ENCODE results near the gene EN1. TPM values are rescaled to one million over a fixed set of nuclear protein-coding genes. Genes with fewer than 3 reads are reported as not detected.

The EN1 gene
- total RNA-seq, 1 donor from 2014 or later, result not detected

DNA sequence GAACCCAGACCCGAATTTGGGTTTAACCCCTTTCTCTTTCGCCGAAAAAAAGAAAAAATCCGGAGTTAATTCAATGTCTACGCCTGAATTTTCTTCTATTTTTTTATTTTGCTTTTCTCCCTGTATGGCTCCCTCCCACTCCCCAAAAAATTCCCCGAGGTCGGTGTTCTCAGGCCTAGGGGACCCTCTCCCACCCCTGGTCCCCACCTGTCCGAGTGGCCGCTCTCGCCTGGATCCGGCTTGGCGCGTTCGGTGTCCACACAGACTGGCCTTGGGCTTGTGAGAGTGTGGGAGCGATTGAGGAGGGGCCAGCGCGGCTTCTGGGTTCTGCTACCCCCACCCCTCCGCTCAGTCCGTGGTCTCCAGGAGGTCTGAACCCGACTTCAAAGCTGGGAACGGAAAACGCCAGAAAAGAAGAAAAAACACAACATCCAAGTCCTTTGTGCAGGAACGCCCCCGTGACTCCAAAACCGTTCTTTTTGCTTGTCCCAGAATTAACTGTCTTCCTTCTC is 5.7 kb upstream of the EN1 start:
- peaks cover 87% of the 10 kb centered on the region for H3K27me3 Mint-ChIP-seq (ENCODE audit: low read depth)
- no peak overlapping the region for H3K4me3 Mint-ChIP-seq (ENCODE audit: unreplicated experiment)
- TF ChIP-seq, protein P1, sequence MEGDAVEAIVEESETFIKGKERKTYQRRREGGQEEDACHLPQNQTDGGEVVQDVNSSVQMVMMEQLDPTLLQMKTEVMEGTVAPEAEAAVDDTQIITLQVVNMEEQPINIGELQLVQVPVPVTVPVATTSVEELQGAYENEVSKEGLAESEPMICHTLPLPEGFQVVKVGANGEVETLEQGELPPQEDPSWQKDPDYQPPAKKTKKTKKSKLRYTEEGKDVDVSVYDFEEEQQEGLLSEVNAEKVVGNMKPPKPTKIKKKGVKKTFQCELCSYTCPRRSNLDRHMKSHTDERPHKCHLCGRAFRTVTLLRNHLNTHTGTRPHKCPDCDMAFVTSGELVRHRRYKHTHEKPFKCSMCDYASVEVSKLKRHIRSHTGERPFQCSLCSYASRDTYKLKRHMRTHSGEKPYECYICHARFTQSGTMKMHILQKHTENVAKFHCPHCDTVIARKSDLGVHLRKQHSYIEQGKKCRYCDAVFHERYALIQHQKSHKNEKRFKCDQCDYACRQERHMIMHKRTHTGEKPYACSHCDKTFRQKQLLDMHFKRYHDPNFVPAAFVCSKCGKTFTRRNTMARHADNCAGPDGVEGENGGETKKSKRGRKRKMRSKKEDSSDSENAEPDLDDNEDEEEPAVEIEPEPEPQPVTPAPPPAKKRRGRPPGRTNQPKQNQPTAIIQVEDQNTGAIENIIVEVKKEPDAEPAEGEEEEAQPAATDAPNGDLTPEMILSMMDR (IDR thresholded peaks at IDR 0.05), result no peak
- no peak overlapping the region for H3K27ac Mint-ChIP-seq (ENCODE audit: unreplicated experiment)
- H3K4me1 Mint-ChIP-seq (ENCODE audit: low read depth), result peaks cover 16% of the 10 kb centered on the region
- peaks cover 12% of the 10 kb centered on the region for H3K36me3 Mint-ChIP-seq (ENCODE audit: low read depth)
- no peak for DNase-seq (ENCODE audit: low spot score)
- peaks cover 3% of the 10 kb centered on the region for H3K9me3 Mint-ChIP-seq (ENCODE audit: low read depth)

GRCh38 chr2:118852605-118853128 is 5.2 kb upstream of the EN1 start:
- H3K36me3 Mint-ChIP-seq (ENCODE audit: low read depth), result peaks cover 13% of the 10 kb centered on the region
- H3K4me1 Mint-ChIP-seq (ENCODE audit: low read depth), result peaks cover 19% of the 10 kb centered on the region
- TF ChIP-seq, protein P1 (IDR thresholded peaks at IDR 0.05), result no peak
- no peak overlapping the region for H3K27ac Mint-ChIP-seq (ENCODE audit: unreplicated experiment)
- DNase-seq (ENCODE audit: low spot score), result no peak
- H3K9me3 Mint-ChIP-seq (ENCODE audit: low read depth), result peaks cover 3% of the 10 kb centered on the region
- H3K4me3 Mint-ChIP-seq (ENCODE audit: unreplicated experiment), result no peak overlapping the region
- peaks cover 84% of the 10 kb centered on the region for H3K27me3 Mint-ChIP-seq (ENCODE audit: low read depth)

- Mint-ChIP-seq H3K4me3 (ENCODE audit: unreplicated experiment) (no peak overlapping the region), H3K4me1 (ENCODE audit: low read depth) (peaks cover 25% of the 10 kb centered on the region), H3K36me3 (ENCODE audit: low read depth) (peaks cover 13% of the 10 kb centered on the region), H3K27ac (ENCODE audit: unreplicated experiment) (no peak overlapping the region), H3K9me3 (ENCODE audit: low read depth) (peaks cover 3% of the 10 kb centered on the region), H3K27me3 (ENCODE audit: low read depth) (peaks cover 83% of the 10 kb centered on the region)
- TF ChIP-seq, protein P1 (IDR thresholded peaks at IDR 0.05), result no peak
- no peak for DNase-seq (ENCODE audit: low spot score)
These were observed 4.2 kb upstream of the EN1 start for GRCh38 chr2:118851650-118852049.

GRCh38 chr2:118850901-118851415 is 3.5 kb upstream of the EN1 start:
- H3K27ac Mint-ChIP-seq (ENCODE audit: unreplicated experiment), result no peak overlapping the region
- H3K27me3 Mint-ChIP-seq (ENCODE audit: low read depth), result peaks cover 78% of the 10 kb centered on the region
- no peak for DNase-seq (ENCODE audit: low spot score)
- peaks cover 13% of the 10 kb centered on the region for H3K36me3 Mint-ChIP-seq (ENCODE audit: low read depth)
- TF ChIP-seq, protein P1 (IDR thresholded peaks at IDR 0.05), result no peak
- H3K4me1 Mint-ChIP-seq (ENCODE audit: low read depth), result peaks cover 23% of the 10 kb centered on the region
- peaks cover 3% of the 10 kb centered on the region for H3K9me3 Mint-ChIP-seq (ENCODE audit: low read depth)
- H3K4me3 Mint-ChIP-seq (ENCODE audit: unreplicated experiment), result no peak overlapping the region

DNA sequence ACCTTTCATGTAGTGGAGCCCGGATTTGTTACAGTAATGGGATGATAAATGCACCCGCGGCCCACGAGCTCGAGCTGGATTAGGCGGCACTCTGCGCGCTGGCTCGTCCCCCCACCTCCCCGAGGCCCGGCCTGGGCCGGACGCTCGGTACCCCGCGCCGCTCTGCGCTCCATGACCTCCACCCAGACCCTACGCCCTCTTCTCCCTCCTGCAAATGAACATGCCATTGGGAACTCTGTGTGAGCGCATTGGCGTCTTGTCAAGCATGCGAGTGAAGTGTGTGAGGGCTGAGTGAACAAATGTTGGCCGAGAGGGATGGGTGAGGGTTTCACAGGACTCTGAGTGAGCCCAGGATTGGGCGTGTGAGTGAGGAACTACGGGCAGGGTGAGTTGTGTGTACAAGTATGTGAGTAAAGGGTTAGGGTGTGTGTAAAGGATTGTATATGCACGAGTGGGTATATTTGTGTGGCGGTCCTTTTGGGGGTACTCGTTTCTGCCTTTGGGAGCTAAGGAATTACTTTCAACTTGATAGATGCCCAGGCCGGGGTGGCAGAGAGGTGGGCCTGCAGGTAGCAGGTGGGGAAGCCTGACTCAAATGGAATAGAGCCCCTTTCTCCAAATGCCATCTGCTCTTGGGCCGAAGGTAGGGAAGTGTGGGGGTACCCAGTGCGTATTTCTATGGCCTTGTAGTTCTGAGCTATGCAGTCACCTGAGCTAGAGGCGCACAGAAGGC is 2.9 kb upstream of the EN1 start:
- Mint-ChIP-seq H3K4me1 (ENCODE audit: low read depth) (peaks cover 23% of the 10 kb centered on the region), H3K4me3 (ENCODE audit: unreplicated experiment) (no peak overlapping the region), H3K36me3 (ENCODE audit: low read depth) (peaks cover 13% of the 10 kb centered on the region), H3K27me3 (ENCODE audit: low read depth) (peaks cover 79% of the 10 kb centered on the region), H3K27ac (ENCODE audit: unreplicated experiment) (no peak overlapping the region), H3K9me3 (ENCODE audit: low read depth) (peaks cover 3% of the 10 kb centered on the region)
- no peak for DNase-seq (ENCODE audit: low spot score)
- TF ChIP-seq, protein P1 (IDR thresholded peaks at IDR 0.05), result no peak
